Endodermal cell (in vitro differentiated cells): ENCODE data around the gene EML4. TPM values are rescaled to one million over a fixed set of nuclear protein-coding genes. Genes with fewer than 3 reads are reported as not detected.

Source experiments
- DNase-seq: peaks from one replicate; pipeline ENCODE4 v3.0.0-alpha.2; 2017
- H3K27ac ChIP-seq: 2 replicates; pipeline ENCODE4 v1.5.1; 2013; ENCODE audit warnings: mild to moderate bottlenecking, low read depth, low read length, moderate library complexity
- H3K27me3 ChIP-seq: 2 replicates; pipeline ENCODE4 v1.6.1; 2013; ENCODE audit warnings: mild to moderate bottlenecking, low read length, moderate library complexity; ENCODE audit not compliant: insufficient read depth, control insufficient read depth, poor library complexity, severe bottlenecking
- H3K36me3 ChIP-seq: 2 replicates; pipeline ENCODE4 v1.7.0; 2013; ENCODE audit warnings: mild to moderate bottlenecking, low read length, moderate library complexity; ENCODE audit not compliant: control insufficient read depth, insufficient read depth
- H3K4me1 ChIP-seq: one replicate; pipeline ENCODE4 v1.7.0; 2013; ENCODE audit warnings: low read length; ENCODE audit not compliant: control insufficient read depth, insufficient read depth
- H3K4me3 ChIP-seq: 2 replicates; pipeline ENCODE4 v1.5.1; 2013; ENCODE audit warnings: mild to moderate bottlenecking, low read length, moderate library complexity
- H3K9ac ChIP-seq: 2 replicates; pipeline ENCODE4 v1.6.1; 2013; ENCODE audit warnings: mild to moderate bottlenecking, low read length, moderate library complexity; ENCODE audit not compliant: poor library complexity, severe bottlenecking; ENCODE audit errors: extremely low read depth
- H3K9me3 ChIP-seq: 2 replicates; pipeline ENCODE4 v1.6.1; 2013; ENCODE audit warnings: mild to moderate bottlenecking, low read length, moderate library complexity; ENCODE audit not compliant: control insufficient read depth
- H3K27ac Mint-ChIP-seq: 2 replicates; pipeline ENCODE4 v1.8.0; 2020; ENCODE audit warnings: mixed read lengths
- H3K27me3 Mint-ChIP-seq: 2 replicates; pipeline ENCODE4 v1.8.0; 2021; ENCODE audit warnings: mild to moderate bottlenecking, mixed read lengths; ENCODE audit not compliant: insufficient read depth
- H3K36me3 Mint-ChIP-seq: 2 replicates; pipeline ENCODE4 v1.8.0; 2020; ENCODE audit warnings: low read depth, mixed read lengths
- H3K4me1 Mint-ChIP-seq: 2 replicates; pipeline ENCODE4 v1.8.0; 2020; ENCODE audit warnings: mixed read lengths
- H3K4me3 Mint-ChIP-seq: 2 replicates; pipeline ENCODE4 v1.8.0; 2020; ENCODE audit warnings: mild to moderate bottlenecking, moderate library complexity, mixed read lengths
- H3K9me3 Mint-ChIP-seq: 2 replicates; pipeline ENCODE4 v1.8.0; 2020; ENCODE audit warnings: mild to moderate bottlenecking, mixed read lengths
- WGBS, 2 experiments: methylation state at CpG; one replicate each; pipeline versions ENCODE4 v1.1.5 to v1.1.7; 2013; ENCODE audit warnings: missing lambda C conversion rate in 2 of 2, mixed read lengths in 1 of 2; ENCODE audit not compliant: insufficient coverage in 1 of 2, insufficient read length in 1 of 2; 5-methylcytosine and 5-hydroxymethylcytosine counted together
- total RNA-seq, 2 donors: library from RNA; stranded (reverse); fragmentation: NEBNext Ultra II Directional in 1 of 2; extraction: Animal tissue kit (Norgen Biotek cat#: 25700) in 1 of 2; gene quantifications; 2 replicates in 1 of 2; 3 replicates in 1 of 2; pipeline ENCODE4 v1.2.1, GENCODE V29; 2021
- TF ChIP-seq, protein P1 (sequence below): fragments of 200-600 bp; sonication (generic); conservative IDR thresholded peaks from 2 replicates; pipeline ENCODE4 v1.5.0; 2021; ENCODE audit warnings: antibody characterized with exemption, mild to moderate bottlenecking

The EML4 gene
- total RNA-seq, 2 donors from 2014 or later: 84.6 to 90.9 TPM

DNA sequence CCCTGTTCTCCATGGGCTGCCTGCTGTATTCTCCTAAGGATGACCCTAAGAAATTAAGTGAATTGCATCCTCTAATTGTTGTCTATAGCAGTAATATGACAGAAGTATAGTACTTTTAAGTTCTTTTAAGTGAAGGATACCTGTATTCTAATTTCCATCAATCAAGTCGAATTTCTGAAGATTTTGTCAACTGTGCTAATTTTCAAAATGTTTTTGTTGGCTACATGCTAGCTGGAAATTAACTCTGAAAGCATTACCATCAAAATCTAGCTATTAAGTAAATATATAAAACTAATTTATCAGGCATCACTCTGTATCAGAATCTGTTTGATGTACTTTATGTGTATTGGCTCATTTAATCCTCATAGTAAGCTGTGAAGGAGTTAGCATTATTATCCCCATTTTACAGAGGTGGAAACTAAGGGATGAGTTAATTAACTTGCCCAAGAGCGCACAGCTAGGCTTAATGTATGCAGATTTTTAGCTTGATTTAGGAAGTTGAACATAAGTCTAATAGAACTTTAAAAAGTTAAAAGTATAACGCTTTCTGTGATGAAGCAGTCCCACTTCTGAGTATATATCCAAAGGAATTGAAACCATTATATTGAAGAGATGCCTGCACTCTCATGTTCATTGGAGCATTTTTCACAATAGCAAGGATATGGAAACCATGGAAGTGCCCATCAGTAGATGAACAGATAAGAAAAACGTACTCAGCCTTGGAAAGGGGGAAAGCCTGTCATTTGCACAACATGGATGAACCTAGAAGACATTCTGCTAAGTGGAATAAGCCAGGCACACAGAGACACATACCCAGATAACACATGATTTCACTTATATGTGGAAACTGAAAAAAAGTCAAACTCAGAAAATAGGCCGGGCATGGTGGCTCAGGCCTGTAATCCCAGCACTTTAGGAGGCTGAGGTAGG is 32.0 kb downstream of the EML4 start:
- H3K4me3 Mint-ChIP-seq: no peak overlapping the region

DNA sequence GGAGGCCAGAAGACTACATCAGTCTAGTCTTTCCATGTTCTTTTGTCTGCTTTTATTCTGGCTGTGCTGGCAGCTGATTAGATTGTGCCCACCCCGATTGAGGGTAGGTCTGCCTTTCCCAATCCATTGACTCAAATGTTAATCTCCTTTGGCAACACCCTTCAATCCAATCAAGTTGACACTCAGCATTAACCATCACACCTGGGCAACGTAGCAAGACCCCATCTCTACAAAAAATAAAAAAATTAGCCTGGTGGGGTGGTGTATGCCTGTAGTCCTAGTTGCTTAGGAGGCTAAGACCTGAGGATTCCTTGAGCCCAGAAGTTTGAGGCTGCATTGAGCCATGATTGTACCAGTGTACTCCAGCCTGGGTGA is 33.5 kb downstream of the EML4 start:
- no peak for DNase-seq
- Histone ChIP-seq H3K27ac (no peak overlapping the region), H3K4me1 (peaks cover 3% of the 10 kb centered on the region), H3K36me3 (peaks cover 6% of the 10 kb centered on the region), H3K4me3 (no peak overlapping the region), H3K9ac (no peak overlapping the region), H3K27me3 (no peaks in the 10 kb centered on the region), H3K9me3 (peaks cover 14% of the 10 kb centered on the region)
- TF ChIP-seq, protein P1, sequence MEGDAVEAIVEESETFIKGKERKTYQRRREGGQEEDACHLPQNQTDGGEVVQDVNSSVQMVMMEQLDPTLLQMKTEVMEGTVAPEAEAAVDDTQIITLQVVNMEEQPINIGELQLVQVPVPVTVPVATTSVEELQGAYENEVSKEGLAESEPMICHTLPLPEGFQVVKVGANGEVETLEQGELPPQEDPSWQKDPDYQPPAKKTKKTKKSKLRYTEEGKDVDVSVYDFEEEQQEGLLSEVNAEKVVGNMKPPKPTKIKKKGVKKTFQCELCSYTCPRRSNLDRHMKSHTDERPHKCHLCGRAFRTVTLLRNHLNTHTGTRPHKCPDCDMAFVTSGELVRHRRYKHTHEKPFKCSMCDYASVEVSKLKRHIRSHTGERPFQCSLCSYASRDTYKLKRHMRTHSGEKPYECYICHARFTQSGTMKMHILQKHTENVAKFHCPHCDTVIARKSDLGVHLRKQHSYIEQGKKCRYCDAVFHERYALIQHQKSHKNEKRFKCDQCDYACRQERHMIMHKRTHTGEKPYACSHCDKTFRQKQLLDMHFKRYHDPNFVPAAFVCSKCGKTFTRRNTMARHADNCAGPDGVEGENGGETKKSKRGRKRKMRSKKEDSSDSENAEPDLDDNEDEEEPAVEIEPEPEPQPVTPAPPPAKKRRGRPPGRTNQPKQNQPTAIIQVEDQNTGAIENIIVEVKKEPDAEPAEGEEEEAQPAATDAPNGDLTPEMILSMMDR: no peak
- Mint-ChIP-seq H3K4me3 (no peak overlapping the region), H3K27me3 (no peaks in the 10 kb centered on the region), H3K36me3 (peaks cover 15% of the 10 kb centered on the region), H3K27ac (no peak overlapping the region), H3K9me3 (peaks cover 2% of the 10 kb centered on the region), H3K4me1 (peaks cover 10% of the 10 kb centered on the region)
- WGBS, 2 experiments: 92 to 98% methylated on average over 1 to 2 of the region's 2 CpGs

More for the DNA sequence above, 32.0 kb downstream of the EML4 start:
- no peak overlapping the region for H3K4me3 ChIP-seq
- Mint-ChIP-seq H3K27ac (no peak overlapping the region), H3K4me1 (peaks cover 20% of the 10 kb centered on the region), H3K9me3 (peaks cover 2% of the 10 kb centered on the region), H3K36me3 (peaks cover 15% of the 10 kb centered on the region), H3K27me3 (no peaks in the 10 kb centered on the region)
- H3K27ac ChIP-seq: no peak overlapping the region
- no peak for DNase-seq
- 84 to 99% methylated on average over 4 to 5 of the region's 5 CpGs for WGBS, 2 experiments
- peaks cover 6% of the 10 kb centered on the region for H3K36me3 ChIP-seq
- no peak overlapping the region for H3K9ac ChIP-seq
- H3K4me1 ChIP-seq: peaks cover 10% of the 10 kb centered on the region
- peaks cover 14% of the 10 kb centered on the region for H3K9me3 ChIP-seq
- H3K27me3 ChIP-seq: no peaks in the 10 kb centered on the region
- TF ChIP-seq, protein P1: no peak

GRCh38 chr2:42203792-42204191 is 34.6 kb downstream of the EML4 start:
- no peaks in the 10 kb centered on the region for H3K4me1 ChIP-seq
- WGBS, 2 experiments: 88 to 94% methylated on average over 1 to 4 of the region's 4 CpGs
- H3K27me3 Mint-ChIP-seq: no peaks in the 10 kb centered on the region
- H3K36me3 ChIP-seq: peaks cover 1% of the 10 kb centered on the region
- no peak overlapping the region for H3K4me3 ChIP-seq
- H3K9ac ChIP-seq: no peak overlapping the region
- H3K36me3 Mint-ChIP-seq: peaks cover 7% of the 10 kb centered on the region
- no peak overlapping the region for H3K4me3 Mint-ChIP-seq
- peaks cover 2% of the 10 kb centered on the region for H3K9me3 Mint-ChIP-seq
- H3K9me3 ChIP-seq: peaks cover 2% of the 10 kb centered on the region
- no peak overlapping the region for H3K27ac Mint-ChIP-seq
- no peaks in the 10 kb centered on the region for H3K27me3 ChIP-seq
- TF ChIP-seq, protein P1: no peak
- H3K27ac ChIP-seq: no peak overlapping the region
- no peak for DNase-seq
- H3K4me1 Mint-ChIP-seq: peaks cover 8% of the 10 kb centered on the region
